K562 (cell line): ENCODE data around the gene CDK14. TPM values are rescaled to one million over a fixed set of nuclear protein-coding genes. Genes with fewer than 3 reads are reported as not detected.

Experiments used
- CBX2 ChIP-seq: fragments of 200-600 bp; sonication (generic); IDR thresholded peaks from one replicate; pipeline ENCODE4 v1.6.1; 2012; ENCODE audit warnings: mild to moderate bottlenecking, low read length, inconsistent platforms; ENCODE audit not compliant: insufficient read depth, poor library complexity, severe bottlenecking
- CBX8 ChIP-seq: fragments of 200-600 bp; sonication (generic); IDR thresholded peaks from 2 replicates; pipeline ENCODE4 v1.6.1; 2012; ENCODE audit warnings: borderline replicate concordance, mixed run types, low read depth, mild to moderate bottlenecking, moderate library complexity, mixed read lengths, low read length, control low read depth, inconsistent platforms; ENCODE audit not compliant: poor library complexity, severe bottlenecking; ENCODE audit errors: extremely low read depth
- CEBPZ ChIP-seq: fragments of 150-350 bp; IDR thresholded peaks from 2 replicates; pipeline ENCODE4 v1.6.1; 2014; ENCODE audit warnings: low read depth, mild to moderate bottlenecking, low read length, borderline replicate concordance
- HDAC3 ChIP-seq: fragments of 450-650 bp; IDR thresholded peaks from 2 replicates; pipeline ENCODE4 v1.6.1; 2018; ENCODE audit warnings: borderline replicate concordance, mild to moderate bottlenecking, moderate library complexity; ENCODE audit not compliant: partially characterized antibody
- PRPF4 ChIP-seq: fragments of 200-400 bp; formaldehyde crosslinking; IDR thresholded peaks from one replicate; pipeline ENCODE4 v1.6.1; 2017; ENCODE audit warnings: low read length, low read depth, mild to moderate bottlenecking; ENCODE audit not compliant: insufficient read depth, poor library complexity, severe bottlenecking
- SLC30A9 ChIP-seq: fragments of 250-450 bp; sonication (Bioruptor Pico); IDR thresholded peaks from 2 replicates; pipeline ENCODE4 v1.8.0; 2022; ENCODE audit warnings: mild to moderate bottlenecking, moderate library complexity
- ZNF444 ChIP-seq: fragments of 250-450 bp; sonication (Bioruptor Pico); IDR thresholded peaks from 2 replicates; pipeline ENCODE4 v1.4.0; 2020; ENCODE audit warnings: mild to moderate bottlenecking, moderate library complexity
- polyA plus RNA-seq, 8 experiments: library from polyadenylated mRNA; depleted of rRNA in 4 of 8; stranded (reverse) in 5 of 8; unstranded in 3 of 8; fragments of >200 nt; fragmentation: Nextera tagmentation in 2 of 8; fragmentation: Illumina TruSeq in 1 of 8; extraction: Ambion mirVana in 2 of 8; extraction: Trizol in 1 of 8; gene quantifications; 2 replicates each; pipeline versions ENCODE4 v1.2.1 to v1.2.3, GENCODE V29; 2011 to 2014; ENCODE audit warnings: inconsistent platforms in 1 of 8, missing spikeins in 1 of 8
- total RNA-seq, 7 experiments: library from RNA; depleted of rRNA in 6 of 7; stranded (reverse); fragments of >200 nt in 6 of 7; fragmentation: Illumina TruSeq in 2 of 7; extraction: Trizol in 2 of 7; gene quantifications; 2 replicates each; pipeline versions ENCODE4 v1.2.1 to v1.2.3, GENCODE V29; 2011 to 2021; ENCODE audit warnings: low replicate concordance in 1 of 7
- TF ChIP-seq, protein P1 (sequence below): IDR thresholded peaks from 3 replicates; pipeline ENCODE4 v1.6.1; 2011; ENCODE audit warnings: borderline replicate concordance, mild to moderate bottlenecking, moderate library complexity; ENCODE audit not compliant: insufficient read length; ENCODE audit errors: extremely low read depth

The CDK14 gene
- total and polyA plus RNA-seq, 9 of the 15 experiments (the other 6 are each of a cell fraction or from before 2014, with no cell fraction given), result 0.03 to 0.91 (median 0.16) TPM

GRCh38 chr7:90824386-90825307 lies 228.5 kb downstream of the CDK14 start (continued):
- TF ChIP-seq, protein P1, sequence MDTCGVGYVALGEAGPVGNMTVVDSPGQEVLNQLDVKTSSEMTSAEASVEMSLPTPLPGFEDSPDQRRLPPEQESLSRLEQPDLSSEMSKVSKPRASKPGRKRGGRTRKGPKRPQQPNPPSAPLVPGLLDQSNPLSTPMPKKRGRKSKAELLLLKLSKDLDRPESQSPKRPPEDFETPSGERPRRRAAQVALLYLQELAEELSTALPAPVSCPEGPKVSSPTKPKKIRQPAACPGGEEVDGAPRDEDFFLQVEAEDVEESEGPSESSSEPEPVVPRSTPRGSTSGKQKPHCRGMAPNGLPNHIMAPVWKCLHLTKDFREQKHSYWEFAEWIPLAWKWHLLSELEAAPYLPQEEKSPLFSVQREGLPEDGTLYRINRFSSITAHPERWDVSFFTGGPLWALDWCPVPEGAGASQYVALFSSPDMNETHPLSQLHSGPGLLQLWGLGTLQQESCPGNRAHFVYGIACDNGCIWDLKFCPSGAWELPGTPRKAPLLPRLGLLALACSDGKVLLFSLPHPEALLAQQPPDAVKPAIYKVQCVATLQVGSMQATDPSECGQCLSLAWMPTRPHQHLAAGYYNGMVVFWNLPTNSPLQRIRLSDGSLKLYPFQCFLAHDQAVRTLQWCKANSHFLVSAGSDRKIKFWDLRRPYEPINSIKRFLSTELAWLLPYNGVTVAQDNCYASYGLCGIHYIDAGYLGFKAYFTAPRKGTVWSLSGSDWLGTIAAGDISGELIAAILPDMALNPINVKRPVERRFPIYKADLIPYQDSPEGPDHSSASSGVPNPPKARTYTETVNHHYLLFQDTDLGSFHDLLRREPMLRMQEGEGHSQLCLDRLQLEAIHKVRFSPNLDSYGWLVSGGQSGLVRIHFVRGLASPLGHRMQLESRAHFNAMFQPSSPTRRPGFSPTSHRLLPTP, result no peak
- no peak for TF ChIP-seq PRPF4
- TF ChIP-seq CBX2, result no peak
- no peak for TF ChIP-seq SLC30A9 (CRISPR knock-in tag)
- TF ChIP-seq ZNF444 (CRISPR knock-in tag), result no peak
- TF ChIP-seq CEBPZ, result no peak
- no peak for TF ChIP-seq HDAC3
- TF ChIP-seq CBX8, result no peak
